ENCODE measurements around the gene CLDN22. TPM values are rescaled to one million over a fixed set of nuclear protein-coding genes. Genes with fewer than 3 reads are reported as not detected.

The CLDN22 gene
- total RNA-seq, 1 donor = not detected

GRCh38 chr4:183362916-183363542 lies 43.0 kb upstream of the CLDN22 start:
- peak; percentile 84 for DNase-seq (ENCODE audit: insufficient read length, low spot score, missing footprints)
- no peak overlapping the region for H3K27ac ChIP-seq (ENCODE audit: low read depth, low read length)
- H3K27me3 ChIP-seq (ENCODE audit: insufficient read depth, low read length) = no peaks in the 10 kb centered on the region
- H3K4me1 ChIP-seq (ENCODE audit: insufficient read depth, low read length) = peaks cover 15% of the 10 kb centered on the region
- no peak overlapping the region for H3K4me3 ChIP-seq (ENCODE audit: insufficient read depth, low read length)
- no peaks in the 10 kb centered on the region for H3K79me2 ChIP-seq (ENCODE audit: insufficient read depth, low read length)
- H3K4me2 ChIP-seq (ENCODE audit: insufficient read depth, low read length) = no peak overlapping the region
- no peaks in the 10 kb centered on the region for H4K20me1 ChIP-seq (ENCODE audit: insufficient read depth, low read length)
- no peaks in the 10 kb centered on the region for H3K36me3 ChIP-seq (ENCODE audit: insufficient read depth, low read length)
- no peaks in the 10 kb centered on the region for H3K9me3 ChIP-seq (ENCODE audit: low read depth, low read length)
- peak; percentile 51 for TF ChIP-seq CTCF (IDR thresholded peaks at IDR 0.05; ENCODE audit: extremely low read depth, low read depth, low read length)
- H2AFZ ChIP-seq (ENCODE audit: low read length) = no peak overlapping the region

- Histone ChIP-seq H3K4me1 (ENCODE audit: insufficient read depth, low read length) (peaks cover 15% of the 10 kb centered on the region), H3K79me2 (ENCODE audit: insufficient read depth, low read length) (no peaks in the 10 kb centered on the region), H3K9me3 (ENCODE audit: low read depth, low read length) (no peaks in the 10 kb centered on the region), H3K4me3 (ENCODE audit: insufficient read depth, low read length) (no peak overlapping the region), H3K27me3 (ENCODE audit: insufficient read depth, low read length) (no peaks in the 10 kb centered on the region), H3K36me3 (ENCODE audit: insufficient read depth, low read length) (no peaks in the 10 kb centered on the region), H3K4me2 (ENCODE audit: insufficient read depth, low read length) (no peak overlapping the region), H3K27ac (ENCODE audit: low read depth, low read length) (no peak overlapping the region), H4K20me1 (ENCODE audit: insufficient read depth, low read length) (no peaks in the 10 kb centered on the region), H2AFZ (ENCODE audit: low read length) (no peak overlapping the region)
- TF ChIP-seq CTCF (IDR thresholded peaks at IDR 0.05; ENCODE audit: extremely low read depth, low read depth, low read length) = no peak
- no peak for DNase-seq (ENCODE audit: insufficient read length, low spot score, missing footprints)
These were observed 42.0 kb upstream of the CLDN22 start for GRCh38 chr4:183362036-183362435.

GRCh38 chr4:183360161-183360919 lies 40.3 kb upstream of the CLDN22 start:
- no peak for DNase-seq (ENCODE audit: insufficient read length, low spot score, missing footprints)
- peak overlapping the region; percentile 57 for H3K27ac ChIP-seq (ENCODE audit: low read depth, low read length)
- peaks cover 23% of the 10 kb centered on the region for H3K4me1 ChIP-seq (ENCODE audit: insufficient read depth, low read length)
- H3K9me3 ChIP-seq (ENCODE audit: low read depth, low read length) = no peaks in the 10 kb centered on the region
- no peaks in the 10 kb centered on the region for H4K20me1 ChIP-seq (ENCODE audit: insufficient read depth, low read length)
- no peaks in the 10 kb centered on the region for H3K79me2 ChIP-seq (ENCODE audit: insufficient read depth, low read length)
- H3K36me3 ChIP-seq (ENCODE audit: insufficient read depth, low read length) = no peaks in the 10 kb centered on the region
- H3K4me3 ChIP-seq (ENCODE audit: insufficient read depth, low read length) = no peak overlapping the region
- no peak overlapping the region for H3K4me2 ChIP-seq (ENCODE audit: insufficient read depth, low read length)
- TF ChIP-seq CTCF (IDR thresholded peaks at IDR 0.05; ENCODE audit: extremely low read depth, low read depth, low read length) = no peak
- no peak overlapping the region for H2AFZ ChIP-seq (ENCODE audit: low read length)
- no peaks in the 10 kb centered on the region for H3K27me3 ChIP-seq (ENCODE audit: insufficient read depth, low read length)

GRCh38 chr4:183358215-183358755 lies 38.2 kb upstream of the CLDN22 start:
- H3K4me3 ChIP-seq (ENCODE audit: insufficient read depth, low read length) = no peak overlapping the region
- no peaks in the 10 kb centered on the region for H3K36me3 ChIP-seq (ENCODE audit: insufficient read depth, low read length)
- DNase-seq (ENCODE audit: insufficient read length, low spot score, missing footprints) = no peak
- H3K79me2 ChIP-seq (ENCODE audit: insufficient read depth, low read length) = no peaks in the 10 kb centered on the region
- no peak for TF ChIP-seq CTCF (IDR thresholded peaks at IDR 0.05; ENCODE audit: extremely low read depth, low read depth, low read length)
- no peaks in the 10 kb centered on the region for H3K27me3 ChIP-seq (ENCODE audit: insufficient read depth, low read length)
- H3K4me1 ChIP-seq (ENCODE audit: insufficient read depth, low read length) = peaks cover 28% of the 10 kb centered on the region
- no peak overlapping the region for H3K4me2 ChIP-seq (ENCODE audit: insufficient read depth, low read length)
- H3K27ac ChIP-seq (ENCODE audit: low read depth, low read length) = no peak overlapping the region
- no peak overlapping the region for H2AFZ ChIP-seq (ENCODE audit: low read length)
- H3K9me3 ChIP-seq (ENCODE audit: low read depth, low read length) = no peaks in the 10 kb centered on the region
- no peaks in the 10 kb centered on the region for H4K20me1 ChIP-seq (ENCODE audit: insufficient read depth, low read length)
